Heart left ventricle (tissue), 13 donors: ENCODE results near the gene L3HYPDH.

Source experiments
- CTCF ChIP-seq, 12 donors: fragments of 200-600 bp; sonication (generic) in 4 of 12; IDR thresholded peaks; one replicate each; pipeline versions ENCODE4 v1.5.0 to v1.8.0; 2018 to 2022; ENCODE audit warnings: antibody characterized with exemption in 12 of 12, mild to moderate bottlenecking in 5 of 12
- POLR2A ChIP-seq, 2 donors: fragments of 450-650 bp; IDR thresholded peaks; one replicate each; pipeline ENCODE4 v1.6.1; 2017; ENCODE audit warnings: antibody characterized with exemption in 2 of 2, mild to moderate bottlenecking in 2 of 2, moderate library complexity in 2 of 2
- donor health status: ischemic (EF 13 %, LVEDD 7.1; RV severe dilation, severe dysfunction).
- donor health status: DM: no; HTN: yes; CAD: no.
- donor health status: DM: no; HTN: no; CAD: no.
- donor health status: ischemic (EF 25% LVEDD 6.9; RV normal size, moderate dysfunction).
- donor health status: ischemic (EF 25% LVEDD 5.7; RV mildly dilated, moderate dysfunction).
- donor health status: ischemic (EF 35%, LVEDD 5.7; RV mildly dilated, moderate dysfunction).
- donor health status: nonischemic (EF 11% LVEDD 7.7; RV severe dilation, severe dysfunction).
- donor health status: DM: yes; HTN: yes; CAD: no.
- donor health status: PGD.
- donor health status: ischemic (EF 29% LVEDD 5.4; RV normal size, mild dysfunction).
- donor health status: nonischemic (EF 23%, LVEDD 6.1; RV moderate dilation, normal function).

DNA sequence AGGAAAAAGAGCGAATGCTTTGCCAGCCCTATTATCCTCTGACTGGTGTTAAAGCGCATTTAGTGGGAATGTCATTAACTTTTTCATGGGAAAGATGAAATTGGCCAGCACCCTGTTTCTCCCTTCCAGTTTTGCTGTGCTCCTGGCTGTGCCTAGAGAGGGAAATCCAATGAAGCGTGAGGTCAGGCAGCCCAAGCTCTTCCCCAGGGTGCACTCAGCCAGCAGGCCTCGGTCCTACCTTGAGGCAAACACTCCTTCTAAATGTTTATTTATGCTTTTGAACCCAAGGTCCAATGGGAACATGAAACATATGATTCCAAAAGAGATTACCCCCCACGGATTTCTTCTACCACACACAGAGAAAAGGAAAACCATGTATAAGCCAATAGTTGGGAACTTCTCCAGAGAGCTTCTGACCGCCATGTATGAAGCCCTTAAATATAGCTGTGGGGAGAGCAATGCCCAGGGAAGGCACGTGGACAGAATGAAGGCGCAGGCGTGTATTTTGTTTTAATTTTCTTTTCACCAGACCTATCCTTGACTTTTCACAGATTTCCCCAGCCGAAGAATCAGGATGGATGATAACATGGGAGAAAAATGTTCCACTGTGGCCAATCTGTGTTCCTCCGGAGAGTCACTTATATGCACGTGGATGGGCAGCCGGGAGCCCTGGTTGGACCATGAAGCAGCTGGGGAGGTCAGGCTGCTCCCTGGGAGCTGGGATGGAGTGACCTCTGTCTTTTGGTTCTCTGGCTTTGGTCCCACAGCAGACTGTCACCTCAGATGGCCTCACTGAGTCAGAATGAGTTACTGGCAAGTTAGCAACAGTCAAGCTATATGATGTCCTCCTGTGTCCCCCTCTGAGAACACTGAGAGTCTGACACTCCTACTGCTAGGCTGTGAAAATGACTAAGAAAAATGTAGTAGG, 56.3 kb downstream of the L3HYPDH start:
- TF ChIP-seq CTCF (IDR thresholded peaks at IDR 0.05) (no peak), POLR2A (IDR thresholded peaks at IDR 0.05) (no peak)
